HG02588 (cell line): ENCODE data around the gene TRDMT1.
A peak's percentile ranks its signal among the peaks of the same experiment; 100 is the strongest.

ENCODE experiments used
- ATAC-seq: cut with Tn5 transposase; IDR thresholded peaks from one replicate; pipeline ENCODE4 v1.9.1; 2021; ENCODE audit warnings: mild to moderate bottlenecking, moderate library complexity; ENCODE audit not compliant: unreplicated experiment

TRDMT1 gene

GRCh38 chr10:17200912-17201793 lies at the start of gene TRDMT1:
TRDMT1 (minus strand) TSS chr10:17201672; CDS start chr10:17201634, 38 bp downstream.
- peak; percentile 95 for ATAC-seq

GRCh38 chr10:17250736-17251135 lies 49.3 kb upstream of the TRDMT1 start:
- no peak for ATAC-seq

GRCh38 chr10:17249820-17250219 lies 48.3 kb upstream of the TRDMT1 start:
- no peak for ATAC-seq

GRCh38 chr10:17248964-17249363 lies 47.5 kb upstream of the TRDMT1 start:
- no peak for ATAC-seq

GRCh38 chr10:17247210-17247609 lies 45.7 kb upstream of the TRDMT1 start:
- no peak for ATAC-seq

- no peak for ATAC-seq
These were observed 43.4 kb upstream of the TRDMT1 start for GRCh38 chr10:17244700-17245365.

- no peak for ATAC-seq
These were observed 40.3 kb upstream of the TRDMT1 start for GRCh38 chr10:17241611-17242333.

GRCh38 chr10:17240616-17241015 lies 39.1 kb upstream of the TRDMT1 start:
- ATAC-seq = no peak

GRCh38 chr10:17240096-17240495 lies 38.6 kb upstream of the TRDMT1 start:
- no peak for ATAC-seq

- ATAC-seq = no peak
These were observed 38.0 kb upstream of the TRDMT1 start for GRCh38 chr10:17239345-17240085.

- no peak for ATAC-seq
These were observed 37.2 kb upstream of the TRDMT1 start for GRCh38 chr10:17238445-17239291.

GRCh38 chr10:17237915-17238444 lies 36.5 kb upstream of the TRDMT1 start:
- no peak for ATAC-seq

GRCh38 chr10:17237149-17237527 lies 35.7 kb upstream of the TRDMT1 start:
- ATAC-seq = no peak

- no peak for ATAC-seq
These were observed 35.1 kb upstream of the TRDMT1 start for GRCh38 chr10:17236468-17237148.

GRCh38 chr10:17235136-17235535 lies 33.7 kb upstream of the TRDMT1 start:
- ATAC-seq = no peak

GRCh38 chr10:17234431-17234945 lies 33.0 kb upstream of the TRDMT1 start:
- no peak for ATAC-seq

GRCh38 chr10:17233286-17233991 lies 32.0 kb upstream of the TRDMT1 start:
- ATAC-seq = no peak

GRCh38 chr10:17232276-17232960 lies 30.9 kb upstream of the TRDMT1 start:
- no peak for ATAC-seq
